Putamen (tissue), 1 donor: ENCODE measurements around the gene TMEM255B.

Experiments
- DNase-seq: peaks from one replicate; pipeline ENCODE4 v3.0.0-alpha.2; 2016; ENCODE audit warnings: low spot score

Gene TMEM255B

DNA sequence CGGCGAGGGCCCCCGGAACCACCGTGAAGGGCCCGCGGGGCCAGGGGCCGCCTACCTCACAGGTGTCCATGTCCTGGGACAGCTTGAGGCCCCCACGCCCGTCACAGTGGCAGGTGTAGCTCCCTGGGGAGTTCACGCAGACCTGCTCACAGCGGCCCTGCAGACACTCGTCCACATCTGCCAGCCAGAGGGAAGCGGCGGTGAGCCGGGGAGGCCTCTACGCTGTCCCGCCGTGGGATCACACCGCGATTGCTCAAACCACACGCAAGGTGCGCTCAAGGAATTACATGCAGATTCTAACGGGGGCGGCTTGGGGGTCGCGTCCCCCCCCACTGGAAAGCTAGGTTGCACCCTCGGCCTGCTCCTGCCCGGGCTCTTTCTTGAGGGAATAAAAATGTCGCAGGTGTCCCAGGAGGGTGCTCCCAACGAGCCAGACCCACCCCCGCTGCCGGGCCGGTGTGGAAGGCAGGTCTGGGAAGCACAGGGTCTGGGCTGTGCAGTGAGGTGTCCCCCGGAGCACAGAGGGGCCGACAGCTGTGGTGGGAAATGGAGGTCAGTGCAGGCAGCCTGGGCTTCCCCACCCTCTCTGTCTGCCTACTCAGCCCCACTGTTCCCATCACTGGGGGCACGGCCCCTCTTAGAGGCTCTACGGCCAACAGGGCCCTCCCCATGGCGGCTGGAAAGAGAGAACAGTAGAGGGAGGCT lies 75.6 kb downstream of the TMEM255B start:
- DNase-seq = no peak

GRCh38 chr13:113835461-113836270 lies 76.6 kb downstream of the TMEM255B start:
- DNase-seq = no peak

DNA sequence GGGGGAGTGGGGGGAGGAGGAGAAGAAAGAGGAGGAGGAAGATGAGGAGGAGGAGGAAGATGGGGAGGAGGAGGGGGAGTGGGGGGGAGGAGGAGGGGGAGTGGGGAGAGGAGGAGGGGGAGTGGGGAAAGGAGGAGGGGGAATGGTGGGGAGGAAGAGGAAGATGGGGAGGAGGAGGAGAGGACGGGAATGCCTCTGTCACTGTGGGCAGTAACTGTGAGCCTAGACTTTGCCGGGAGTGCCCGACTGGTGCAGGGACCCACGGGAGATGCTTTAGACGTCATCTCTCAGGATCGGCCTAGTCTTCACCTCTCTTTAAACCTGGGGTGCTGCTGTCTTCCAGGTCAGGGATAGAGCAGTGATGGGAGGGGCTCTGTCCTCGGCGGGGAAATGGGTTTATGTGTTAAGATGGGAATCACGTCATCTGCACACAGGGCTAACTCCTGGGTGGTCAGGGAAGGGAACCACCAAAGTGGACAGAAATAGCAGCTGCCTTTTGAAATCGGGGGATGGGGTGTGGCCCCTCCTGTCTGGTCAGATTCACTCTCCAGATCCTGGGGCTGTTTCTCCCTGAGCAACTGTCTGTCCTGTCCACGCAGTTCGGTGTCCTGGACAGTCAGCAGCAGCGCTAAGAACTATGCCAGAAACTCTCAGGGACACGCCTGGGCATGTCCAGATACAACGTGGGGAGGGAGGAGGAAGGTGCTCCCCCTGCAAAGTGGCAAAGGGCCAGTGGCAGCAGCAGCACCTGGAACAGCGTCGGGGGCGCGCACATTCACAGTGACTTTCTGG lies 77.9 kb downstream of the TMEM255B start:
- DNase-seq = no peak

GRCh38 chr13:113837560-113838355 lies 78.7 kb downstream of the TMEM255B start:
- peak; percentile 76 for DNase-seq

GRCh38 chr13:113838711-113839201 lies 79.7 kb downstream of the TMEM255B start:
- DNase-seq = no peak

DNA sequence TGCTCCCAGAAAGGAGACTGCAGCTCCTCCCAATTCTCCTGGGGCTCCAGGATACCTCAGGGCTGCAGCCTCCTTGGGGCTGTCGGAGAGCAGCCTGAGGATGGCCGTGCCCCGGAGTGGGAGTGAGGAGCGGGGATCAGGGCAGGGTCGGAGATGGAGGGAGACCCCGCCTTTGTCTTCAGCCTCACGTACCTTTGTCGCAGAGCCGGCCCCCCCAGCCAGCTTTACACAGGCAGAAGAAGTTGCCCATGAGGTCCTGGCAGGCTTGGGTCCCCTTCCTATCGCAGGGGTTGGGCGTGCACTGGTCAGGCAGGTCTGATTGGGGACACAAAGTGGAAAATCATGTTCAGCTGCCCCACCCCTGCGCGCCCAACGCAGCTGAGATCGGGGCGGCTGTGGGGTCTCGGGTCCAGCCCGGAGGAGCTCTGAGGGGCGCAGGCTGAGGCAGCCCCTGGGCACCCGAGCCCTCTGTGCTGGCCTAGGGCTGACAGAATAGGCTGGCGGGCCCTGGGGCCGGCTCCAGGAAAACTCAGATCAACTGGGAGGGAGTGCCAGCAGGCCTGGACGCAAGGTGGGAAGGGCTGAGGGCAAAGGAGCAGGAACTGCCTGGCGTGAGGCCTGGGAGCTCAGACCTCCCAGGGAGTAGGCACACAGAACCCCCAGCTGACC lies 80.6 kb downstream of the TMEM255B start:
- no peak for DNase-seq

DNA sequence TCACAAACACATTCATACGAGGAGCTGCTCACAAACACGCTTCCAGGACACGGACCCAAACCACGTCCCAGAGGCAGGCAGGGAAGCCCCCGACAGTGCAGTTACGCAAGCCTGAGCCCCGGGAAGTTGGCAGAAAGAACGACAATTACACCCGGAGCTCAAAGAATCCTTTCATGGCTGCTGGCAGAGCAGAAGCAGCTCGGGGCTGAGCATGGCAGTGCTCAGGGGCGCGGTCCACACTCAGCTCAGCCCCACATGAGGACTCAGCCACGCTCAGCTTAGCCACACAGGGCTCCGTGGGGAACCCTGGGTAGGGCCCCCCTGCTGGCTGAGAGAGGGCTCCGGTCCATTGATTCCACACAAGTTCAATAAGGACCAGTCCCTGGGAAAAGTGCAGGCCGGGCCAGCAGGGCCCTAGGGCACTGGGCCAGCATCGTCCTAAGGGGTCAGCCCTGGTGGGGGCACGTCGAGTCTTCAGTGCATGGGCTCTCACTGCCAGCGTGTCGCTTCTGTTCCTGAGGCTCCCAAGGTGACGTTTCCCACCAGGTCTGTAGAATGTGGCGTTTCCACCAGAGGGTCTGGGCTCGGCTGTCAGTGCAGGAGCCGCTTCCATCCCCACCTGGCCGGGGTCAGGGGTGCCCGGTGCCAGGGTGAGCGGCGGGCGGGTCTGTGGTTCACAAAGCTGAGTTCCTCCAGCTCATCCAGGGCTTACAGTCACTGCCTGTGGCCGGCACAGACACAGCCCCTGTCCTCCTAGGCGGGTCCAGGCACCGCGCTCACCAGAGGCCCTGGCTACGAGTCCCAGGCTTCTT lies 81.7 kb downstream of the TMEM255B start:
- peak; percentile 77 for DNase-seq

- no peak for DNase-seq
These were observed 82.3 kb downstream of the TMEM255B start for GRCh38 chr13:113841353-113841650.

DNA sequence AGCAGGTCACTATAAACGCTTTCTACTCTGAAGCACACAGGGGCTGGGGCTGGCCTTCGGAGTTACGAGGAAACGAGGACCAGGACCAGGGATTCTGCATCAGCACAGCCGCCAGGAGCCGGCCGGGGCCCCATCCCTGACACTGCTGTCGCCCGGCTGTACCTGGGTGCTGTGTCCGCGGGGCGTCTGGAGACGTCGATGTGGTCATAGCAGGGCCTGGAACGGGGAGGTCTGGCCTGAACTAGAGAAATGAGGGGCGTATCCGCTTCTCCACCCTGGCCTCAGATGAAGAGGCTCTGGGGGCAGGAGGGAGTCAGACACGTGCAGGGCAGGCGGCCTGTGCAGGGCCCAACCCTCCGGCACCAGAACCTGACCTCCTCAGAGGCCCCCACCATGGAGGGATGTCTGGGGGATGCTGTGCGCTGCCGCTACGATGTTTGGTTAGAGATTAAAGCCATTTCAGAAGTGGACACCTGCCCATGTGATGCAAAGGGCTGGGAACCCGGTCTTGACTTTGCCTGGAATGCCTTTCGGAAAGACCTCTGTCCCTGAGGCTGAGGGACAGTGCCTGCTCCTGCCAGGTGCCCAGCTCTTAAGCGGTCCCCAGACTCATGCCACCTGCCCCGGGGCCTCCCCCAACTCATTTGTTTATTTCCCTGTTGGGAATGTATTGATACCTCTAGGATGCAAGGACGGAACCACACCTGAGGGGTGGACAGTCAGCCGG lies 83.5 kb downstream of the TMEM255B start:
- DNase-seq = no peak

DNA sequence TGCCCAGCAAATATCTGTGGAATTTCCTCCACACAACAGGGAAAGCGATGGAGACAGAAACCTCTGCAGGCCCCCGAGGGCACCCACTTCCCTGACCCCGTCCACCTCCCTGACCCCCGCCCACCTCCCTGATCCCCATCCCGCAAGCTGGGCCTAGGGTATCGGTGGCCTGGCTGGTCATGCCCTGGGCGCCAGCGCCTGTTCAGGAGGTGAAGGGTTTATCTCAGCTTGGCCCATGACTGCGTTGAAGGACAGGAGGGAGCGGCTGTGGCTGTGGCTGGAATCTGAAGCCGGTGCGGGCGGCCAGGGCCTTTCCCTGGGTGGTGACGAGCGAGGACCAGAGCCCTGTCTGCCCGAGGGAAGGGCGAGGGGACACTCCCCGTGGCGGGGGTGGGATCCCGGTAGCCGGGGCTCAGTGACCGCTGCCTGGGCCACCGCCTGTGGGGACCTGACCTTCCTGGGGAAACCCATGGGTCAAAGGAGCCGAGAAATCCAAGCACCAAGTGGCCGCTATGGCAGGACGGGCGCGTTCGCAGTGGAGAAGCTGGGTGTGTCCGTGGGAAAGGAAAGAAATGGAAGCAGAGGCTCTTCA lies 84.1 kb downstream of the TMEM255B start:
- no peak for DNase-seq

GRCh38 chr13:113843864-113844556 lies 85.0 kb downstream of the TMEM255B start:
- DNase-seq = no peak

GRCh38 chr13:113845055-113845454 lies 86.0 kb downstream of the TMEM255B start:
- no peak for DNase-seq

GRCh38 chr13:113845723-113846635 lies 87.0 kb downstream of the TMEM255B start:
- no peak for DNase-seq

DNA sequence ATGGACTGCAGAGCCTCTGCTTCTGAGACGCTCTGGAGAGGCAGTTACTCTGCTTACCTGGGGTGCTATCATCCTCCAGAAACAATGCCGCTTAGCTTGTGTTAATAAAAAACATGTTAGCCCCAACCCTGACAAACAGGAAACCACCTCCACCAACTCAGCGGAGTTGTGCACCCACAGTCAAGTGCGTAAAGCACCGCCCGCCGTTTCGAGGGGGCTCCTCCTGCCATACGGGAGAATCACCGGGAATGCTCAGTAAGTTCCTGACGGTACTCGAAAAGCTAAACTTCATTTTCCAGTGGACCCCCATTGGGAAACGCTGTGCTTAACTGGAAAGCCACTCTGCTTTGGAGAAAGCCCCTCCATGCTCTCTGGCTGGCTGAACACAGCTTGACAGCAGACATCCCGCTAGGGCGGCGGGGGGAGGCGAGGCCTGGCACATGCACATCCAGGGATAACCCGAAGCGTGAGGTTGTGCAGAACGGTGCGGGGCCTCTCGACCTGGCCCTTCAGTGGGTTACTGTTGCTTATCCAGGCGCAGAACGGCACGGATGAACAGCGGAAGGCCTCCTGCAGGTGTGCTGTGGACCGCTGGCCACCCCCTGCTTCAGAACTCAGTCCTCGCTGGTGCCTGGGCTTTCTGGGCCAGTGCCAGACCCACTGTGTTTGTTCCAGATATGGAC lies 87.8 kb downstream of the TMEM255B start:
- DNase-seq = no peak

DNA sequence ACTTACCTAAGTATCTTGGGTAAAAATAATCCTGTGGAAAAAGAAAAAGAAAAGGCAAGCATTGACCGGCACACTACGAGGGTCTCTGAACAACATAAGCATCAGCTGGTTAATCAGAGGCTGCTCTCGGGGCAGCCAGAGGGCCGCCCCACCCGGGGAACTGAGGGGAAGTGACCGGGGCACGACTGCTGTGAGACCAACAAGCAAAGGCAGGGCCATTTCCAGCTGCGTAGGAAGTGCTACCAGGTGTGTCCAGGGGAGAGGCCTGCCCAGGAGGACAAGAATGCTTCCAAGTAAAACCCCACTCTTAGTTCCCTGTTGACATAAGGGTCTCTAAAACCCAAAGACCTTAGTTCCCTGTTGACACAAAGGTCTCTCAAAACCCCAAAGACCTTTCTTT lies 89.0 kb downstream of the TMEM255B start:
- DNase-seq = no peak

DNA sequence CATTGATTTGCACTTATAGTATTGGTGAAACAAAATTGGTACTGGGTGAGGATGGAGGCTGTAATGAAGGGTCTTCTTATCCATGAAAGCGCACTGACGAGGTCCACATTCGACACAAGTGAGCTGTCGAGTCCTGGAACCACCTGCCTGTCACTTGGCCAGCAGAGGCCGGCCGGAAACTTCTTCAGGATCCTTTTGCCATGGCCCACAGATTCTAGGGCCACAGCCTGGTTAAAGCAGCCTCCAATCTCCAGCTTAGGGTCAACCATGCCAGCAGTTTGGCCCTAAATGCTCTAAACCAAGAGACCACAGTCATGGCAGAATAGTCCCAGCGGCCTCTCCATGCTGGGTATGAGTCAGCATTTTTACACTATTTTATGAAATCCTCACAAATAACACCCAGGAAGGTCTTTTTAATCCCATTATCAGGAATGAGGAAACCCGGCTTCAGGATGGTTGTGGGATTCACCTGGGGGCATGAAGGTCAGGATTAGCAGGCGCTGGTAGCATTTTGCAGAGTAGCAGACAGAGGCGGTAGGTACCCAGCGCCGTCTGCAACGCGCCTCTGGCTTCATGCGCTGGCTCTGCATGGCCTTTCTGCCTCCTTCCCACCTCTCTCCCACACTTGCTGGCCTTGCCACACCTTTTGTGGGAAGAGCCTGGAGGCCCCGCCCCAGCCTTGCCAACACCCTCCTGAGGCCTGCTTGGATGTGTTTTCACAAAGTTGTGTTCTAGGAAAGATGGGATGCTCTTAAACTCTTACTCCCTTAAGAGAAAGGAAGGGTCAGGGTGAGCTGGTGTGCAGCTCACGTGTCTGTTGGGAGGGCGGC lies 89.6 kb downstream of the TMEM255B start:
- no peak for DNase-seq
